GM15510 (cell line): Measurements from ENCODE around the gene TPI1.
A peak's percentile ranks its signal among the peaks of the same experiment; 100 is the strongest.

Experiments
- POLR2A ChIP-seq: IDR thresholded peaks from 3 replicates; pipeline ENCODE4 v1.6.1; 2011; ENCODE audit warnings: borderline replicate concordance; ENCODE audit not compliant: insufficient read length; ENCODE audit errors: extremely low read depth

TPI1 gene

GRCh38 chr12:6866163-6866919 lies 990 bp upstream of the TPI1 start:
- TF ChIP-seq POLR2A = no peak

GRCh38 chr12:6866920-6867412 lies 365 bp upstream of the TPI1 start:
- no peak for TF ChIP-seq POLR2A

GRCh38 chr12:6868211-6869048 lies 1.1 kb downstream of the TPI1 start:
- no peak for TF ChIP-seq POLR2A

DNA sequence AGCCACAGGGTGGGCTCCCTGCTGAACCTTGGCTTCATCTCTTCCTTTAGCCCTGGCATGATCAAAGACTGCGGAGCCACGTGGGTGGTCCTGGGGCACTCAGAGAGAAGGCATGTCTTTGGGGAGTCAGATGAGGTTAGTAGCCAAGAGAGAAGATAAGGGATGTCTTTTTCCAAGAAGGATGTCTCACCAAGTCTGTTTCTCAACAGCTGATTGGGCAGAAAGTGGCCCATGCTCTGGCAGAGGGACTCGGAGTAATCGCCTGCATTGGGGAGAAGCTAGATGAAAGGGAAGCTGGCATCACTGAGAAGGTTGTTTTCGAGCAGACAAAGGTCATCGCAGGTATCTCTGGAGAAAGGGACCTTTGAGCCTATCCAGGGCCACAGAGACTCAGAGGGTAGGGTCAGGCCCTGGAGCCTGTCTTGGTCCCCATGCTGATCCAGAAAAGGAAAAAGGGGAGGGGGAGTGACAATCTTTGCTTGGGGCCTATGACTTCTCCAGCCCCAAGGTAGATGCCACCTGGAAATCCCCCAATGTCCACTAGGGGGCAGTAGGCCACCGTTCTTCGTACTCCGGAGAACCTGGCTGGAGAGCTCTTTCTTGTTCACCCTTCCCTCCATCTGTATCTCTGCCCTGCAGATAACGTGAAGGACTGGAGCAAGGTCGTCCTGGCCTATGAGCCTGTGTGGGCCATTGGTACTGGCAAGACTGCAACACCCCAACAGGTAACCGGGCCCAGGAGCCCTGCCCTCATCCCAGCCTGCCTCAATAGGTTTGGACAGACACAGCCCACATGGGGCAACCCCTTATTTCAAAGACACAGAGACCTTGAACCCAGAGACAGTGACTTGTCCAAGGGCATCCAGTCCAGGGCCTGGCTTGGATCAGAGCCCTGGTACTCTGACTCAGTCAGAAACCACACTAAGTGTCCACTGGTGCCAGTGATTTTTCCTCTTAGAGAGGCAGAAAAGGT lies 2.0 kb downstream of the TPI1 start:
- no peak for TF ChIP-seq POLR2A

- no peak for TF ChIP-seq POLR2A
Measured at GRCh38 chr12:6871052-6871957, 4.0 kb downstream of the TPI1 start.

DNA sequence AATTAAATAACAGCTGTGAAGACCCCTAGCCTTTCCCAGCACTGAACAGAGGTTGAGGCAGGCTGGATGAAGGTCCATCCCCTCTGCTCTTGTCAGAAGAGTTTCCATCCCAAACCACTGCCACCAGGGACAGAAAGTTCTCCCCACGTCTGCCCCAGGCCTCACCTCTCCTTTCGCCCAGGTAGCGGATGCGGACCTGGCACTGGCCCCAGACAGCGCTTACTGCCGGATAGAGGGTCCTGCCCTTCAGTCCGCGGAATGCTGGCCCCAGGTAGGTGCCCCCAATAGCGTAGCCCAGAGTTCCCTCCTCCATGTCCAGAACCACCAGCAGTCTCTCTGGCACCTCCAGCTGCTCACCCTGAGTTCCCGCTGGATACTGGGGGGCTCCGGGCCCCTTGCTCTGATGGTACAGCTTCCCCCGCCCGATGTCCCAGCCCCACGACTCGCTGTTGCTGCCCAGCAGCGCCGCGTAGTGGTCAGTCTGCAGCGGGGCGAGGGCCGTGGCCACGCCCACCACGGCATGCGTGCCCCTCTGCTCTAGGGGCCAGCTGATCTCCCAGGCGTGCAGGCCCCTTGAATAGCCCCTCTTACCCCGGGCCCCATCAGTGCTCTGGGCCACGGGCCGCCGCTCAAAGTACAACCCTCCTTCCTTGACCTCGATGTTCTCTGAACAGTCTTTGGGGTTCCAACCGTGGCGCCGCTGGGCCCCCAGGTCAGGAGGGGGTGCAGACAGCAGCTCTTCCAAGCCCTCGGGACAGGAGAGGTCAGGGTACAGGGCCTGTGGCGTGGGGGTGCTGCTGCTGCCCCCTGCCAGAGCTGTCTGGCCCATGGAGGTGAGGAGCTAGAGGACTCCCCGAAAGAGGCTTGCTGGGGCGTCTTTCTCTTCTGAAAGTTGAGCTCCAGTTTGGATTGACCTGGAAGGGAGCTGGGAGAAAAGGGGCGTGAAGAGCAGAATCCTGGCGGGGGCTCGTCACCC lies 5.0 kb downstream of the TPI1 start:
- TF ChIP-seq POLR2A = peak; percentile 45

GRCh38 chr12:6873094-6874014 lies 6.0 kb downstream of the TPI1 start, which contains the start of gene SPSB2:
Gene SPSB2 (minus strand): TSS chr12:6873303. CDS start chr12:6872901, 402 bp downstream.
- peak; percentile 69 for TF ChIP-seq POLR2A

GRCh38 chr12:6883252-6883651 lies 15.9 kb downstream of the TPI1 start:
- no peak for TF ChIP-seq POLR2A

- TF ChIP-seq POLR2A = no peak
Measured at GRCh38 chr12:6883683-6884082, 16.4 kb downstream of the TPI1 start.

GRCh38 chr12:6884539-6884938 lies 17.2 kb downstream of the TPI1 start:
- TF ChIP-seq POLR2A = no peak

- TF ChIP-seq POLR2A = no peak
Measured at GRCh38 chr12:6887460-6887859, 20.1 kb downstream of the TPI1 start.
